ENCODE results near the gene RHOXF2. TPM values are rescaled to one million over a fixed set of nuclear protein-coding genes. Genes with fewer than 3 reads are reported as not detected.
"Not testable (repeated sequence)": the region's sequence is repeated elsewhere in the genome, so short reads cannot be mapped to it uniquely, and the experiment has no call there.

The RHOXF2 gene
- polyA plus RNA-seq (ENCODE audit: insufficient read length) = 0.09 TPM

DNA sequence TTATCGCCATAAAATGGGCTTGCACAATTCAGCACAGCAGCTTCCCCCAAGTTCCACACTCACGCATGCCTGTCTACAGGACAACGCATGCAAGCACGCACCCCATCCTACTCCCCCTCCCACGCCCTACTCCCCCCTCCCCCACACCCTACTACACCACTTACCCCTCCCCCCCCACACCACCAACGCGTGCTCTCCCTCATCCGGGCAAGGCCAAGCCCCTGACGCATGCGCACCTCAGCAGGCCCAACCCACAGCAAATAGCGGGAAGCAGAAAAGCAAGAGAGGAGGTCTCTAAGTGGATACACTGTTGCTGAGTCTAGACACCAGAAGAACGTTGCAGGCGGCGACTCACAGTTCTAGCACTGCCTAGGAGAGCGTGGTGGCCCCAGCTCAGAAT, at the start of gene RHOXF2:
Gene RHOXF2 (plus strand): TSS at position 301 of the 400 bp plus-strand sequence. CDS start 138 bp downstream, outside the sequence.
- DNase-seq (ENCODE audit: low read depth) = not testable (repeated sequence)

- DNase-seq (ENCODE audit: low read depth) = no peak
Observed at GRCh38 chrX:120109378-120109777, 49.0 kb upstream of the RHOXF2 start.

- no peak for DNase-seq (ENCODE audit: low read depth)
Observed at GRCh38 chrX:120111611-120112010, 46.8 kb upstream of the RHOXF2 start.

GRCh38 chrX:120115438-120115963, 42.9 kb upstream of the RHOXF2 start, which contains the start of gene RHOXF1:
Gene RHOXF1, minus strand, starts transcription at chrX:120115913. Its CDS starts 51 bp downstream, at chrX:120115862.
- DNase-seq (ENCODE audit: low read depth) = no peak

DNA sequence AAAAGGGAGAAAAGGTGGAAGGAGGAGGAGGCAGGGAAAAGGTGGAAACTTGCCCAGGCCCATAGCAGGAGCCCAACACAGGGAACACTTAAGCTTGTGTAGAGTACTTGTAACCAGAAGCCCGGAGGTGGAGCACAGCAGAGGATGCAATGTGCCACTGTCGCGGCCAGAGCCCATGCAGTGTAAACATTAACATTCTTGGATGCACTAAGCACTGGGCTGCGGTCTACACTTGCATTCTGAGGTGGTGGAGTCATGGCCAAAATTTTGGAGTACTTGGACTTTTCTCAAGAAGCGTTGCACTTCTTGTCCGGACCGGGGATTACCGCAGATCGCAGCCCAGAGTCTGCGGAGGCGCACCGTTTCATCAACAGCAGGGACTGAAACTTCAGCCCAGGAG, 38.2 kb upstream of the RHOXF2 start:
- no peak for DNase-seq (ENCODE audit: low read depth)

GRCh38 chrX:120125444-120125843, 33.0 kb upstream of the RHOXF2 start:
- no peak for DNase-seq (ENCODE audit: low read depth)

GRCh38 chrX:120128306-120128846, 30.0 kb upstream of the RHOXF2 start:
- not testable (repeated sequence) for DNase-seq (ENCODE audit: low read depth)

GRCh38 chrX:120136128-120136527, 22.3 kb upstream of the RHOXF2 start:
- DNase-seq (ENCODE audit: low read depth) = no peak

DNA sequence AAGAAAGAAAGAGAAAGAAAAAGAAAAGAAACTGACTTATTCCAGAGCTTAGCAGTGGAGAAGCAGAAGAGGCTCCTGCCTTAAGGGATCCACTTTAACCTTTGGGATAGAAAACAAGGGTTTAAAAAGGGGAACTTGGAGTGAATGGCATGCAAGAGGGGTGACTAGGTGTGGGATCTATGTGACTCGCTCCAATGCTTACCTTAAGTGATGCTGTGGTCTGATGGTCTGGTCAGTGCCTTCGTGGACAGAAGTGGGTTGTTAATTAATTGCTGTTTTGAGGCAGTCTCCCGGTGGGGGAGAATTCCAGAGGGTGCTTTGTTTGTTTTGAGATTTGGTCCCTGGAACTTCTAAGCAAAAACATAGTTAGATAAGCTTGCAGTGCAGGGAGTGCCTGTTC, 21.6 kb upstream of the RHOXF2 start:
- DNase-seq (ENCODE audit: low read depth) = no peak

DNA sequence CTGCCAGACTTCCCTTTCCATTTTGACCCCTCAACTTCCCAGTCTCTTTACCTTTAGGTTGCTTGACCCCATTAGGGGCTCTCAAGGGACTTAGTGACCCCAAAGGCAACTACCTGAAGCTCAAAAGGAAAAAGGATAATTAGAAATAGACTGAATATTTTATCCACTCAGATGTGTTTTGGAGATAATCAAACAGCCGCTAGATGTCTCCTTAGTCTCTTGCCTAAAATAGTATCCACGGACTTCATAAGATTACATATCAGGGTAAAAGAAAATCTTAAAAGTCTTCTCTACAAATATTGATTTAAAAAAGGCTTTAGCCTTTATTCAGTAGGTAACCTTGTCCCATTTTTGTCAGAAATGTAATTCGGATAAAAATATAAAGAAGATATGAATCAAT, 21.0 kb upstream of the RHOXF2 start:
- no peak for DNase-seq (ENCODE audit: low read depth)

DNA sequence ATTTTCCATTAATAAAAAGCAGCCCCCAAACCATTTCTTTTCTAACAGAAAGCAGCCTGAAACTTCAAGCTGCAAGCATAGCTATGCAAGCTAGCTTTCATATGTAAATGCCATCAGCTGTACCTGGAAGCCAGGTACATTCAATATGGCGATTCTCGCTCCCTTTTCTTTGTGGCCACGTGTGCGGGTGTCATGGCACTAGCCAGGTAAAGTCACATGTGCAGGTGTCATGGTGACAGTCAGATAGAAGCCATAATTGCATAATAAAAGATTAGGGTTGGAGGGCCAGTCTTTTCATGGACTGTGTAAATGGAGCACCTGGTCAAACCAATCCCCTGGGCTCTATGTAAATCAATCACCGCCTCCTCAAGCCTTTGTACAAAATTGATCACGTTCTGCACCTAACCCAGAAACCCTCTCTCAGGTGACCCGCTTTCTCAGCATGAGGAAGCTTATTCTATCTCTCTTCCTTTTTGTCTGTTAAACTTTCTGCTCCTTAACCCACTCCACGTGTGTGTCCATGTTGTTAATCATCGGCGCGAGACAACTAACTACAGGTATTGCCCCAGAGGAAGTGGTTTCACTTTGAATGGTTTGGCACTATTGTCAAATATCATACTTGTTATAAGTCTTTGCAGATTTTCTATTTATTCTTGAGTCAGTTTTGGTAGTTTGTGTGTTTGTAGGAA, 18.0 kb upstream of the RHOXF2 start:
- no peak for DNase-seq (ENCODE audit: low read depth)

DNA sequence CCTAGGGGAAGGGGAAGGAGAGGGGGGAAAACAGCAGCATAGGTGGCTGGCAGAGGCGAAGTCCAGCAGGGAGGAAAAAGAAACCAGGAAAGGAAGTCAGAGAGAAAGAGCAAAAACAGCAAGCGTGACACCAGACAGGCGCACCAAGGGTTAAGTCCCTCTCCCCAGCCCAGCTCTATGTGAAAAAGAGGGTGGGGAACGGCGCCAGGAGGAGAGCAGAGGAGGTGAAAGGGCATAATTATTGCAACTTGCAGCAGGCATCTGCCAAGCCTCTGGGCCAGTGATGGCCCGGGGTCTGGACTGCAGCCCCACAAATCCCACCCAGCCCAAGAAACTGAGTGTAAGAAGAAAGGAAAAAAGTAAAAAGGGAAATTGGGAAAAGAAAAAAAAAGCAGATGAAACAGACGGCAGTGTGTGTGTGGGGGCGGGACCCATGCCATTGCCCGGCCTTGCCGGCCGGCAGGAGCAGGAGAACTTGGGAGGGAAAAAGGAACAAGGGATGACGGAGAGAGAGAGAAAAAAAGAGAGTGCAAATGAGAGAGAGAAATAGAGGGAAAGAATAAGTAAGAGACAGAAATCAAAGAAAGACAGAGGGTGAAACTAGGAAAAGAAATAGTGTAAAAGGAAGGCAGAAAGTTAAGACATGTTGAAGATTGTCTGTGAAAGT, 14.1 kb upstream of the RHOXF2 start:
- DNase-seq (ENCODE audit: low read depth) = no peak

GRCh38 chrX:120145295-120145925, 13.0 kb upstream of the RHOXF2 start:
- no peak for DNase-seq (ENCODE audit: low read depth)

- not testable (repeated sequence) for DNase-seq (ENCODE audit: low read depth)
Observed at GRCh38 chrX:120146323-120146722, 12.1 kb upstream of the RHOXF2 start.

GRCh38 chrX:120147537-120147936, 10.9 kb upstream of the RHOXF2 start:
- no peak for DNase-seq (ENCODE audit: low read depth)

DNA sequence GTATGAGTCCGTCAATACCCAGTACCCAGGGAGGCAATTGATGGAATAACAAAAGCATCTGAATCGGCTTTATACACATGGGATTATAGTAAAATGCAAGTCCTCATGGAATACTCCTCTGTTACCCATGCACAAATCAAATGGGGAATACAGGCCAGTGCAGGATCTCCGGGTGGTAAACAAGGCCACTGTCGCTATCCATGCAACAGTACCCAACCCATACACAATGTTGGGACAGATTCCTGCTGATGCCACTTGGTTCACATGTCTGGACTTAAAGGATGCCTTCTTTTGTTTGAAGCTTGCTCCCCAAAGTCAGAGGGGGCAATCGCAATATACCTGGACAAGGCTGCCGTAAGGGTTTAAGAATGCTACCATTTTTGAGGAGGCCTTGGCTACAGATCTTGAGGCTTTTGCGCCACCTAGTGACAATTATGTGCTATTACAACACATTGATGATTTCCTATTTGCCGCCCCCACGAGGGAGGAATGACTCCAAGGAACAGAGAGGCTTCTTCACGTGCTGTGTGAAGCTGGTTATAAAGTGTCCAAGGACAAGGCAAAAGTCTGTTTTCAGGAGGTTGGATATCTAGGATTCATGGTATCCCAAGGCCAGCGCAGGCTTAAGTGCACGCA, 8.2 kb upstream of the RHOXF2 start:
- not testable (repeated sequence) for DNase-seq (ENCODE audit: low read depth)

DNA sequence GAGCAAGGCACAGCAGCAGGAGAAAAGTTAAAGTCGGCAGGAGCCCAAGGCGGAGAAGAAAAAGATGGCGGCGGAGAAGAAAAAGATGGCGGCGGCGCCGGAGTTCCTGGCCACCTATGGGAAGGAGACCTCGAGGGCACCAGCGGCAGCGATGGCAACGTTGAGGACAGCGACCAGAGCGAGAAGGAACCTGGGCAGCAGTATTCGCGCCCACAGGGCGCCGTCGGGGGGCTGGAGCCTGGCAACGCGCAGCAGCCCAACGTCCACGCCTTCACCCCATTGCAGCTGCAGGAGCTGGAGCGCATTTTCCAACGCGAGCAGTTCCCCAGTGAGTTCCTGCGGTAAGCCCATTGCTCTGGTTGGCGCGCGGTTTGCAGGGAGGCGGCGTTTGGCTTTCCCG, 673 bp downstream of the RHOXF2 start:
- not testable (repeated sequence) for DNase-seq (ENCODE audit: low read depth)

GRCh38 chrX:120193254-120193653, 34.8 kb downstream of the RHOXF2 start:
- DNase-seq (ENCODE audit: low read depth) = not testable (repeated sequence)

GRCh38 chrX:120193720-120194119, 35.3 kb downstream of the RHOXF2 start:
- not testable (repeated sequence) for DNase-seq (ENCODE audit: low read depth)

GRCh38 chrX:120195786-120196185, 37.4 kb downstream of the RHOXF2 start:
- DNase-seq (ENCODE audit: low read depth) = not testable (repeated sequence)

DNA sequence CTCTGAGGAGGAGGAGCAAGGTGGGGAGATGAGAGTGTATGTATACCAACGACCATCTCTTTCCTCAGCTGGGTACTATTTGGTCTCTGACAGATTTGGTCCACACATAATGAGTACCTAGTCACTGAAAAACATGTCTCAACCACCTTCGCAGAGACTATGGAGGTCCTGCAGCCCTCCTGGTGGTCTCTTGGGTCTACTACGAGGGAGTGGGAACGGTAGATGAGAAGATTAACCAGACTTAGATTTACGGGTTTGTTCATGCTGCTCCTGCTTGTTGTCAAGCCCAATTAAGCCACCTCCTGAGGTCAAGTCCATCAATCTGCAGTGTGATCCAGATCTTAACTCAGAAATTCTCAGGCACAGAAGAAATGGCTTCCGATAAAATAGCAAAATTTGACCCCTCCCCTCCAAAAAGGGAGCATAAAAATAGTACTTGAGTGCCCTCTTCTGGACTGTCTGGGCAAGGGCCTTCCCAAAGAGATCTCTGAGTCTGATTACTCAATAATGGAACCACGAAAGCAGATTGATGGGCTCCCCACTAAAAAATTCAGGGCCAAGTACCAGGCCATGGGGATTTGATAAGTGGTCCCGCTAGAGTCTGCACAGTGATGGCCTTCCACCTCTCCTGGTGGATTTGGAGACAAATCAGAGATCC, 38.3 kb downstream of the RHOXF2 start:
- DNase-seq (ENCODE audit: low read depth) = not testable (repeated sequence)
